Activated T-cell treated with anti-CD3 and anti-CD28 coated beads for 24 hours (primary cell): ENCODE data around the gene MKKS.
"Not testable (repeated sequence)": the region's sequence is repeated elsewhere in the genome, so short reads cannot be mapped to it uniquely, and the experiment has no call there.

Experiments used
- DNase-seq: peaks from one replicate; pipeline ENCODE4 v3.0.0-alpha.2; 2020; ENCODE audit warnings: low read depth

The MKKS gene

DNA sequence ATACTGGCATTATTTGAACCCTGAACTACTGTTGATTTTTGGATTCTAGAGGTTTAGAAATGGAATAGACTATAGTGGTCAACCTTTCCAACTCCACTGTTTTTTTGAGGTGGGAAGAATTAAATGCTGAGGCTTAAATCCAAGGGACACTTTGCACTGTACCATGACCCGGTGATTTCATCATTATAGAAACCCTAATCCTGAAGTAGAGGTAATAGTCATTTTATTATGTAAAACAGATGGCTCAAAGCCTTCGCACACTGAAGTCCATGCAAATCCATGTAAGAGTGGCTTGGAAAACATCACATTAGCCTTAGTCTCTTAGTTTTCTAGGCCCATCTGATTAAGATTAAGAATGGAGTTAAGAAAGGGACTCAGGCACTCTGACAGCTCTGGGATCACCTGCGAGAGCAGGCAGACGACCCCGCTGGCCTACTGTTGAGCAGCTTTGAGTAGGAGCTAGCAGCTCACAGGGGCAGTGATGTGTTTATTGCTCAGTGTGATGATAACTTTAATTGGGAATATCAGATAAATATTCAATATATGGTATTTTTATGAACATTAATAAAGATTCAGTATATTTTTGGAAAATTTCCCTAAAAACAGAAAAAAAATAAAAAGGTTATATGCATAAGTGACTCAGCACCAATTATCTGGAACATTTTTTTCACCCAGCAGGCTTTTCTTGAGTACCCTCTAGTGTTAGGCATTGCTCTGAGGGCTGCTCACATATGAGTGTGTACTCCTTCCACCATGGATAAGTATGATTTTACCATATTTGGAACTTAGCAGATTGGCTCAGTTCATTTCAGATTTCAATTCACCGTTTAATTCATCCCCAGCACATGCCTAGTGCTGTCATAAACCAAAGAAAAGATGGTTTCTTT, 14.5 kb upstream of the MKKS start:
- DNase-seq, result no peak

DNA sequence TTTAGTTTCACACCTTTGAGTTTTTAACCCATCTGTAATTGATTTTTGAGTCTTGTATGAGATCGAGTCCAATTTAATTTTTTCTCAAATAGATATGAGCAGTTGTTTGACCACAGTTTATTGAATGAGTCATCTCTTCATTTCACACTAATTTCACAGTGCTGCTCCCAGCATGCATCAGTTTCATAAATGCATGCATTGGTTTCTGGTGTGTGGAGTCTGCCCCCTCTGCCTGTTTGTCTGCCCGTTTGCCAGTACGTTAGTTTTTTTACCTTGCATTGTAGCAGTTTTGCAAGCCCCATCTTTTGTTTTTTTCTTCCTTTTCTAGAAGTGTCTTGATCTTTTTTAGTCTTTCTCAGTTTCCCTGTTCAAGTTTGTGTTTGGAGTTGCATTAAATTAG, 13.0 kb upstream of the MKKS start:
- peak; percentile 36 for DNase-seq

DNA sequence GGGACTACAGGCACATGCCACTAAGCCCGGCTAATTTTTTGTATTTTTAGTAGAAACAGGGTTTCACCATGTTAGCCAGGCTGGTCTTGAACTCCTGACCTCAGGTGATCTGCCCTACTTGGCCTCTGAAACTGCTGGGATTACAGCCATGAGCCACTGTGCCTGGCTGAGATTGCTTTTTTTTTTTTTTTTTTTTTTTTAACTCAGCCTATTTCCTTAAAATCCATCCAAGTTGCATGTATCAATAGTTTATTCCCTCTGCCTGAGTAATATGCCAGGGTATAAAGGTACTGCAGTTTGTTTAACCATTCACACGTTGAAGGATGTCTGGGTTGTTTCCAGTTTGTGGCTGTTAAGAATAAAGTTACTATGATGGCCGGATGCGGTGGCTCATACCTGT, 11.7 kb upstream of the MKKS start:
- no peak for DNase-seq

DNA sequence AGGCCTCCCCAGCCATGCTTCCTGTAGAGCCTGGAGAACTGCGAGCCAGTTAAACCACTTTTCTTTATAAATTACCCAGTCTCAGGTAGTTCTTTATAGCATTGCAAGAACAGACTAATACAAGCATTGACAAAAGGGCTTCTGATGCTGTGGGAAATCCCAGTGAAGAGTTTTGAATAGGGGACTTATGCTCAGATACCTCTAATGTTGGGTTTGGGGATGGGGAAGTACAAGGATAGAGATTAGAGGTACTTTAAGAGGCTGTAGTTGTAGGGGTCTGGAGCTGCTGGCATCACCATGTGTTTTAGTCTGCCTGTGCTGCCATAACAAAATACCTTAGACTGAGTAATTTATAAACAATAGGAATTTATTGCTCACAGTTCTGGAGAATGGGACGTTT, 9.9 kb upstream of the MKKS start:
- DNase-seq, result no peak

DNA sequence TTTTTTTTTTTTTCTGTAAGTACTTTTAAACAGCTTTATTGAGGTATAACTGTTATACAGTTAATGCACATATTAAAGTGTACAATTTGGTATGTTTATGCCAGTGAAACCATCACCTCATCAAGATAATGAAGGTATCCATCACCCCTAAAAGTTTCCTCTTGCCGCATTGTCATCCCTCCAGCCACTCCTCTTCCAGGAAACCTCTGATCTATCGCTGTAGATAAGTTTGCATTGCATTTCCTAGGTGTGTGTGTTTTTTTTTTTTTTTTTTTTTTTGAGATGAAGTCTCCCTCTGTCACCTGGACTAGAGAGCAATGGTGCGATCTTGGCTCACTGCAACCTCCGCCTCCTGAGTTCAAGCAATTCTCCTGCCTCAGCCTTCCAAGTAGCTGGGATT, 4.2 kb upstream of the MKKS start:
- no peak for DNase-seq

DNA sequence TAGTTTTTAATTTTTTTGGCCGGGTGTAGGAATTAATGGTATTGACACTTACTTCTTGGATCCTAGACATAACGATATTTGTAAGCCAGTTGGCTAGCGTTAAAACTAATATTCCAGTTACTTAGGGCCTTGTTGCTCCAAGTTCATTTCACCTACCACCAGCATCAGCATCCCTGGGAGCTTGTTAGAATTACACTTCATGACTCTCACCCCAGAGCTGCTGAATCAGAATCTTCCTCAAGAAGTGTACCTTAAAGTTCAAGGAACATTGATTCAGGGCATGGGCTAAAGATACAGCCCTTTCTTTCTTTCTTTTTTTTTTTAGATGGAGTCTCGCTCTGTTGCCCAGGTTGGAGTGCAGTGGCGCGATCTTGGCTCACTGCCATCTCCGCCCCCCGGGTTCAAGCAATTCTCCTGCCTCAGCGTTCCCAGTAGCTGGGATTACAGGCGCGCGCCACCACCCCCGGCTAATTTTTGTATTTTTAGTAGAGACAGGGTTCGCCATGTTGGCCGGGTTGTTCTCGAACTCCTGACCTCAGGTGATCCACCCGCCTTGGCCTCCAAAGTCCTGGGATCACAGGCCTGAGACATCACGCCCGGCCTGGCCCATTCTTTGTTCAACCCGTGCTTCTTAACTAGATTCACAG, 2.2 kb upstream of the MKKS start:
- no peak for DNase-seq

DNA sequence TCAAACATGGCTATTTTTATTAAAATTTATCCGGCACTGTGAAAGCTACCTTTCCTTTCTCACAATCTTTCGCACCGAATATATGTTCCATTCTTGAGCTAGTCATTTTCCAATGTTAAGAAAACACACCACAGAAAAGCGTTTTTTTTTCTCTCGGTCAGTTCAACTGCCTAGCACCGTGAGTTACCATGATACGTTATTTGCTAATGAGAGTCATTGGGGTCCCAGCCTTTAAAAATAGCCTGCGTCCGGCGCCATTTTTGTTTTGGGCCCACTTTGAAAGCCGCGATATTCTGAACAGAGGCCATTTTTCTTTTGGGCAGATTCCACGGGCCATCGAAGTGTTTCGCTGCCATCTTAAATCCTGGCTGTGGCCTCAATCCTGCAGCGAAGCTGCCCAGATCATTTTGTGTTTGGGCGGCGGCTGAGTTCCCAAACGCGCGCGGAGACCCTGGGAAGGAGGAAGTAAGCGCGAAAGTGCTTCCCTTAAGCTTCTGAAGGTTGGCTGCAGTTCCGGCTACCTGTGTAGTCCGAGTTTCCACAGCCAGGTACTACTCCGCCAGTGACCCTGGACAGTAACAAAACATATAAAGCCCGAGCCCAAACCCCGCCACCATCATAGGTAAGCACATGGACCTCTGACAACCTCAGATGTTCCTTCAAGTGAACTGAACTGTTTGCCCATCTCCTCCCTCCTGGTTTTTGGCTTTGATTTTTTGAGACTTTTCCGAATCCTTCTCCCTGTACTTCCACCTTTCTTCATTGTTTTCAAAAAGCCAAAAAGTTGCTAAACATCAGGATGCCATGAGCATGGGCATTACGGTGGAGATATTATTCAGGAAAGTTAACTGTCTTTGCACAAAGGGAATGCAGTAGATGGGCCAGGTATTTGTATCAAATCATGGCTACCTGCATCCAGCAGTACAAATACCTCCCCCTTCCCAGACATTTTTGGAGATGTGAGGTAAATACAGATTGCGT, 1.1 kb upstream of the MKKS start, which contains the start of gene SLX4IP:
TSS of gene SLX4IP (plus strand) at position 474 of the 981 bp plus-strand sequence. CDS start 22,900 bp downstream, outside the sequence.
- DNase-seq, result peak; percentile 80

DNA sequence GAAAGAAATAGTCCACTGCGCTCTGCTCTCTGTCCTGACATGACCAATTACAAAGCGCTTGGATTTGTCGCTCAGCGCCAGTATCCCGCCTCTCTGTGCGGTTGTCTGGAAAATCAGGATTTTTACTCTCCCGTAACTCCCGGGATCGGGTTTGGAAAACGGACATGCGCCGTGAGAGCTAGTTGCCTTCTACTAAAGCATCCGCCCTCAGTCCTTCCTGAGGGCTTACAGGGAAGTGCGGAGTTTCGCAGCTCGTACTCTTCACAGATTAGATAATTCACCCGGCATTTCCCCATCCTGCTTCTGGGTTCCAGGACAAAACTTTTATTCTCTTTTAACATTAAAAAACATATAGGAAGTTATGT, 427 bp upstream of the MKKS start:
- DNase-seq, result peak; percentile 81

DNA sequence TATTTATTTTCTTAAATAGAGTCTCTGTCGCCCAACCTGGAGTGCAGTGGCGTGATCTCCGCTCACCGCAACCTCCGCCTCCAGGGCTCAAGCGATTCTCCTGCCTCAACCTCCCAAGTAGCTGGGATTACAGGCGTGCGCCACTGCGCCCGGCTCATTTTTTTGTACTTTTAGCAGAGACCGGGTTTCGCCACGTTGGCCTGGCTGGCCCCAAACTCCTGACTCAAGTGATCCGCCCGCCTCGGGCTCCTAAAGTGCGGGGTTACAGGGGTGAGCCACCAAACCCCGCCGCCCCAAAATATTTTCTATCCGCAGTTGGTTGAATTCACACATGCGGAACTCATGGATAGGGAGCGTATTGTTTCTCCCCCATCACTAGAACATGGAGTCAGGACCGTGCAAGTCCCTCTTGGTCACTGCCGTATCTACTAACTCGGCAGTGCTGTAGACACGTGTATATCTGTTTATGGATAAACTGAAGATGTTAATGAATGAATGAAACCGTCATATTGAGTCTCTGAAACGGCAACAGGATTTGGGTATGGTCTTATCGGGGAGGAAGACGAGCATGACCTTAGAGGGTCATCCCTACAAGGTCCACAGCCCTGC, 904 bp downstream of the MKKS start:
- DNase-seq, result no peak

DNA sequence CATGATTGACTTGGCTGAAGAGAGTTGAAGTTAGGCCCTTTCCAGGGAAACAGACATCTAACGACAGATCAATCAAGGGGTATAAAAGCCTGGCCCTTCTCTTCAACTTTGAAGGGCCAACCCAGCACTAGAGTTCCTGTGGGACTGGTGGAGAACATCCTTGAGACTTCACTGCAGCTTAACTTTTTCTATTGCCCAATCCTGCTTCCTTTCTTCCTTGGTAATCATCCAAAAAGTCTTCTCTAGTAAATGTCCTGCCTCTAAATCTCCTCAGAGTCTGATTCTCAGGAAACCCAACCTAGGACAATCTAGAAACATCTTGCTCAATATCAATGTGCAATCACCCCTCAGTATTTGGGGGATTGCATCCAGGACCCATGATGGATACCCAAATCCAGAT, 1.9 kb downstream of the MKKS start:
- no peak for DNase-seq

DNA sequence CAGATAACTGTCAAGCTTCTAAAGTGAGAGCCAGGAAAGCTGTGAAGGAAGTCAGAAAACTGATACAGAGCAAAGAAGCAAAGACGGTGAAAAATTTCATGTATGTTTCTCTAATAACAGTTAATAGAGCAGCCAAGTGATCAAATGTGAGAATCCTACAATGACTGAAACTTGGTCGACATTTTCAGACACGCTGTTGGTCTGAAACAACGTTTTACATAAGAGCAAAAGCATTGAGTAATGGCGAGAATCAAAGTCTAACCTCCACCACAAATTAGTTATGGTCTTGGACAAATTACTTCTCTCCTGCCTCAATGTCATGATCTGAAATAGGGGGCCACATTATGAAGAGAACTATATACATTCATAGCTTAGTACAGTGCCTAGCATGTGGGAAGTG, 3.3 kb downstream of the MKKS start:
- no peak for DNase-seq

DNA sequence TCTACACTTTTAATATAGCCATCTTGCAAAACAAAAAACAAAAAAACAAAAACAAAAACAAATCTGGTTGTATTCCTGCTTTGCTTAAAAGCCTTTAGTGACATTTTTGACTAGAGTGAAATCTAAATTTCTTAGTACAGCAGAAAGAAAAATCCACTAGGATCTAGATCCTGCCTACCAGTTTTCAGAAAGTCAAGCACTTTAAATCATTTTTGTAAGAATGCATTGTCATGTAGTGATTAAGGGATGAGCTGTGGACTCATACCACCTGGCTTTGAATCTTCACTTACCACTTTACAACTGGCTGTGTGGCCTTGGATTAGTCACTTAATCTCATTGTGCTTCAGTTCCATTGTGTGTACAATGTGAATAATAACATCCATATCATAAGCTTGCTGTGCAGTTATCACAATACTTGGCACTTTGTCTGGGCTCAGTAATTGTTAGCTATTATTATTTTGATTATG, 4.0 kb downstream of the MKKS start:
- no peak for DNase-seq

DNA sequence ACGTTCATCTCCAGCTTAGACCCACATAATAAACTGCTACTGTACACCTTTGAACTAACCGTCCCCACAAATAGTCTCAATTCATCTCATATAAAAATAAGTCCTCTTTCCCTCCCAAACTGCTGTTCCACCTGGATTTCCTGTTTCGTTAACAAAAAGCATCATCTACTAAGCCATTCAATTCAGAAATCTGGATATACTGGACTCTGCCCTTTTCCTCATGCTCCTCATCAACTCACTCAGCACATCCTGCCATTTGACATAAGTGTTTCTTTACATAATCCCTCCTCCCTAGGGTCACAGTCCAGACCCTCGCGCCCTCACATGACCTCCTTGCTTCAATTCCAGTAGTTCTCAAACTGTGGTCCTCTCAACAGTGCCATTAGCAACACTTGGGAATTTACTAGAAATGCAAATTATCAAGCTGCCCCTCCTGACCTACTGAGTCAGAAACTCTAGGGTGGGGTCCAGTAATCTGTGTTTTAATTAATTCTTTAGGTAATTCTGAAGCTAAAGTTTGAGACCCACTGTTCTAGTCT, 4.5 kb downstream of the MKKS start:
- DNase-seq, result no peak

DNA sequence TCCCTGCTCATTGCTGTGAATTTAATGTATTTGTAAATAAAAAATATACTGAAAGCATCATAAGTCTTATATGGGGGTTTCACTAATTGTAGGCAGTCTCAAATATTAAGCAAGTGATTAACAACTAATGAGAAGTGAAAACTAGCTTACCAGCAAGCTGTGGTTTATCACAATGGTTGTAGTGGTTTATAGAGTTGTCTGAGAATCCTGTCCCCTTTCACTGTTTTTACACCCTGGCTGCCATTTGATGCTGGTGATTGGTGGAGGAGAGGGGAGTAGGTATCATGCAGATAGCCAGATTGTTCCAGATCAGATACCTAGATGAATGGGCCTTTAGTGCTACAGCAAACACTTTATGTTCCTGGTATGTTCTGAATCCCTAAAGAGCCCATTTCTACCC, 6.0 kb downstream of the MKKS start:
- DNase-seq, result no peak

DNA sequence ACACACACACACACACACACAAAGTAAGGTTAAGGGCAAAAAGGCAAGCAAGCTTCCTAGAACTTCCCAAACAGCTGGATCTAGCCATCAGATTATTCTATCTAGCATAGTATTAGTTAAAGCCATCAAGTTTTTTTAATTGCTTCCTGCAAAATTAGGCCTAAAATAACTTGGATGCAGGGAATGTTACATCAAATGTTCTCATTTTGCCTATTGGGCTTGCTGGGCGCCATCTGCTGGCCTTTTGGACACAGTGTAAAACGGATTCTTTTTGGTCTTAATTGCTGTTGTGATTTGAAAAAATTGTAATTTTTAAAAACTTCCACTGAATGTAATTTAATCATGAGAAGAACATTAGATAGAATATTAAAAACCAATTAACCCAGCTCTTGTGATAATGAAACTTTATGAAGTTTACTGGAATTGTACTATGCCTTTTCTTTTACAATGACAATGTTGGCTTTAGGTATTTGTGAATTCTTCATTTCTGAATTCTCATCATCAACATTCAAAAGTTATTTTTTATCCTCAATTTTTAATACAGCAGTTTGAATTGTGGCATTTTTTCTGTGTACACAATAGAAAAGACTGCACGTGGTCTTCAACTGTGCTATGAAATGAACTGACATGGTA, 6.8 kb downstream of the MKKS start:
- DNase-seq, result no peak

DNA sequence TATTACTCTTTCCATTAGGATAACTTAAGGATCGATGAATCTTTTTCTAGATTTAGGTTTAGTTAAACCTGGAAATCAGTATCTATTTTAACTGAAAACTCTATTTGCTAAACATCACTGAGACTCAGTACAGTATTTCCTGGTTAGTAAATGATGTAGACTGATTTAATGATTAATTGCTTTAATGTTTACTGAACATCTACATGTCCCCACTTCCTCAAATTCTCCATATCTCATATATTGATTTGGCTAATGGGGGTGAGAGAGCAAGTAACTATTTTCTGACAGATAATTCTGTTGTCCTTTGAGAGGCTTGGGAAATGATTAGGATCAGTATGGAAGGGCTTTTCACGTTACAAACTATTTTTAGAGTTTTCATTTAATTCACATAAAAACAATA, 10.3 kb downstream of the MKKS start:
- no peak for DNase-seq

DNA sequence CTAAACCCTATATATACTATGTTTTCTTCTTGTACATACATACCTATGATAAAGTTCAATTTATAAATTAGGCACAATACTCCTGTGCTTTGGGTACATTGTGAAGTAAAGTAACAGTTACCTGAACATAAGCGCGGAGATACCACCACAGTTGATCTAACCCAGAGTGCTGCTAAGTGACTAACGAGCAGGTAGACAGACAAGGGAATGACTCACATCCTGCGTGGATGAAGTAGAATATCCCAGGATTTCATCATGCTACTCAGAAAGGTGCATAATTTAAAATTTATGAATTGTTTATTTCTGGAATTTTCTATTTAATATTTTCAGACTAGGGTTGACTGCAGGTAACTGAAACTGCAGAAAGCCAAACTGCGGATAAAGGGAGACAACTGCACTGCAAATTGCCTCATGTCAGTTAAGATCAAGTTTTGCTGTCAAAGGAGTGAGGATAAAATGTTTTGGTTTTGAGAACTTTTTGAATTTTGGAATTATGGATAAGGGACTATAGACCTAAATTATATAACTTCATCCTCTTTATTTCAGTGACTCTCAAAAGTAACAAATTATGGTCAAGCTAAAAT, 14.4 kb downstream of the MKKS start:
- DNase-seq, result no peak

DNA sequence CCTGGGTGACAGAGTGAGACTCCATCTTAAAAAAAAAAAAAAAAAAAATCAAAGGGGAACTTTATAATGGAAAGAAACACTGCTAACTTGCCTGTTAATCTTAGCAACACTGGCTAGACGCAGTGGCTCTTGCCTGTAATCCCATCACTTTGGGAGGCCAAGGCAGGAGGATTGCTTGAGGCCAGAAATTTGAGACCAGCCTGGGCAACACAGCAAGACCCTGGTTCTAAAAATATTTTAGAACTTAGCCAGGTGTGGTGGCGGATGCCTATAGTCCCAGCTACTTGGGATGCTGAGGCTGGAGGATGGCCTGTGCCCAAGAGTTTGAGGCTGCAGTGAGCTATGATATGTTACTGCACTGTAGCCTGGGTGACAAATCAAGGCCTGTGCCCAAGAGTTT, 16.8 kb downstream of the MKKS start:
- not testable (repeated sequence) for DNase-seq

DNA sequence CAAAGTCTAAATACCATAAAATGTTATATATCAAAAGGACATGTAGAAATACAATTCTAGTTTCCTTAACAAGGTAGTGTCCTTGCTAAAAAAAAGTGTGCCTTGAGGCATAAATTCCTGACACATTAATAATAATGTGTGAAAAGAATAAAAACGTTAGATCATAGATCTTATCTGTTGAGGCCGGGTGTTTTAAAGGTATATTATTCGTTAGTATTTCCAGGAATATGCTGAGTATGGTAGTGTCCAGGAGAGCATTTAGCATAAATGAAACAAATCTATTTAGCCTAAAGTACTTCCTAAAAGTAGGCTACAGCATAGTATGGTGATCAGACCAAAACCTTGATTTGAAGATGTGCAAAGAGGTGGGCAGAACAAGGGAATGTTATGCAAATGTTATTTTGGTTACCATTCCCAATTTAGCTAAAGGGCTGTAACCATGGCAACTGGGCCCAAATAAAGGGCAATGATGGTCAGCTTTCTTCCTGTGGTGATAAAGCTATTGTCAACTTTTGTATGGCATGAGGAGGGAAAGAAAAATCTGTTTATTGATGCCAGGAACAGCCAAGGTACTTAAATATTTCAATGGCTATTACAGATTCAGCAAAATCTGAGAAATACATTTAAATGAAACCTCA, 18.9 kb downstream of the MKKS start:
- DNase-seq, result no peak
